Parathyroid adenoma (tissue), 2 donors: ENCODE data around the gene ANP32A.

Source experiments
- H2AFZ ChIP-seq: fragments of 300-600 bp; sonication (generic); one replicate; pipeline ENCODE4 v1.7.0; 2017; ENCODE audit warnings: antibody characterized with exemption, mild to moderate bottlenecking
- H3K27ac ChIP-seq: fragments of 300-600 bp; sonication (generic); one replicate; pipeline ENCODE4 v1.7.0; 2017
- H3K27me3 ChIP-seq: fragments of 300-600 bp; sonication (generic); one replicate; pipeline ENCODE4 v1.7.0; 2017; ENCODE audit warnings: low read length; ENCODE audit not compliant: control insufficient read depth, insufficient read depth
- H3K36me3 ChIP-seq: fragments of 300-600 bp; sonication (generic); one replicate; pipeline ENCODE4 v1.7.0; 2017; ENCODE audit warnings: low read length; ENCODE audit not compliant: control insufficient read depth, insufficient read depth
- H3K4me1 ChIP-seq: fragments of 300-600 bp; sonication (generic); one replicate; pipeline ENCODE4 v1.7.0; 2017; ENCODE audit warnings: control low read depth
- H3K4me2 ChIP-seq: fragments of 300-600 bp; sonication (generic); one replicate; pipeline ENCODE4 v1.7.0; 2017; ENCODE audit warnings: low read length
- H3K4me3 ChIP-seq: fragments of 300-600 bp; sonication (generic); one replicate; pipeline ENCODE4 v1.7.0; 2017; ENCODE audit warnings: low read depth, low read length
- H3K79me2 ChIP-seq: fragments of 300-600 bp; sonication (generic); one replicate; pipeline ENCODE4 v1.7.0; 2017; ENCODE audit warnings: control low read depth
- H3K9ac ChIP-seq: fragments of 300-600 bp; sonication (generic); one replicate; pipeline ENCODE4 v1.7.0; 2017; ENCODE audit warnings: mild to moderate bottlenecking
- H3K9me3 ChIP-seq: fragments of 300-600 bp; sonication (generic); one replicate; pipeline ENCODE4 v1.7.0; 2017; ENCODE audit warnings: low read length; ENCODE audit not compliant: control insufficient read depth
- TF ChIP-seq, protein P1 (sequence below): fragments of 300-600 bp; sonication (generic); IDR thresholded peaks from one replicate; pipeline ENCODE4 v1.7.0; 2017; ENCODE audit warnings: antibody characterized with exemption, mild to moderate bottlenecking
- donor health status: primary hyperparathyroidism.

The ANP32A gene

GRCh38 chr15:68735610-68736009 lies 85.1 kb downstream of the ANP32A start:
- H3K27ac ChIP-seq = no peak overlapping the region
- no peaks in the 10 kb centered on the region for H3K27me3 ChIP-seq
- no peak overlapping the region for H3K9ac ChIP-seq
- H3K79me2 ChIP-seq = no peaks in the 10 kb centered on the region
- H3K4me1 ChIP-seq = peaks cover 8% of the 10 kb centered on the region
- no peak overlapping the region for H3K4me3 ChIP-seq
- H2AFZ ChIP-seq = no peak overlapping the region
- TF ChIP-seq, protein P1, sequence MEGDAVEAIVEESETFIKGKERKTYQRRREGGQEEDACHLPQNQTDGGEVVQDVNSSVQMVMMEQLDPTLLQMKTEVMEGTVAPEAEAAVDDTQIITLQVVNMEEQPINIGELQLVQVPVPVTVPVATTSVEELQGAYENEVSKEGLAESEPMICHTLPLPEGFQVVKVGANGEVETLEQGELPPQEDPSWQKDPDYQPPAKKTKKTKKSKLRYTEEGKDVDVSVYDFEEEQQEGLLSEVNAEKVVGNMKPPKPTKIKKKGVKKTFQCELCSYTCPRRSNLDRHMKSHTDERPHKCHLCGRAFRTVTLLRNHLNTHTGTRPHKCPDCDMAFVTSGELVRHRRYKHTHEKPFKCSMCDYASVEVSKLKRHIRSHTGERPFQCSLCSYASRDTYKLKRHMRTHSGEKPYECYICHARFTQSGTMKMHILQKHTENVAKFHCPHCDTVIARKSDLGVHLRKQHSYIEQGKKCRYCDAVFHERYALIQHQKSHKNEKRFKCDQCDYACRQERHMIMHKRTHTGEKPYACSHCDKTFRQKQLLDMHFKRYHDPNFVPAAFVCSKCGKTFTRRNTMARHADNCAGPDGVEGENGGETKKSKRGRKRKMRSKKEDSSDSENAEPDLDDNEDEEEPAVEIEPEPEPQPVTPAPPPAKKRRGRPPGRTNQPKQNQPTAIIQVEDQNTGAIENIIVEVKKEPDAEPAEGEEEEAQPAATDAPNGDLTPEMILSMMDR = no peak
- no peaks in the 10 kb centered on the region for H3K36me3 ChIP-seq
- H3K9me3 ChIP-seq = no peaks in the 10 kb centered on the region
- peak overlapping the region; percentile 4 for H3K4me2 ChIP-seq

GRCh38 chr15:68734881-68735280 lies 85.8 kb downstream of the ANP32A start:
- no peak overlapping the region for H3K4me2 ChIP-seq
- no peaks in the 10 kb centered on the region for H3K36me3 ChIP-seq
- H3K27me3 ChIP-seq = no peaks in the 10 kb centered on the region
- no peak overlapping the region for H3K4me3 ChIP-seq
- H3K27ac ChIP-seq = no peak overlapping the region
- no peak overlapping the region for H2AFZ ChIP-seq
- TF ChIP-seq, protein P1 = no peak
- peaks cover 12% of the 10 kb centered on the region for H3K4me1 ChIP-seq
- H3K9ac ChIP-seq = no peak overlapping the region
- no peaks in the 10 kb centered on the region for H3K9me3 ChIP-seq
- no peaks in the 10 kb centered on the region for H3K79me2 ChIP-seq

DNA sequence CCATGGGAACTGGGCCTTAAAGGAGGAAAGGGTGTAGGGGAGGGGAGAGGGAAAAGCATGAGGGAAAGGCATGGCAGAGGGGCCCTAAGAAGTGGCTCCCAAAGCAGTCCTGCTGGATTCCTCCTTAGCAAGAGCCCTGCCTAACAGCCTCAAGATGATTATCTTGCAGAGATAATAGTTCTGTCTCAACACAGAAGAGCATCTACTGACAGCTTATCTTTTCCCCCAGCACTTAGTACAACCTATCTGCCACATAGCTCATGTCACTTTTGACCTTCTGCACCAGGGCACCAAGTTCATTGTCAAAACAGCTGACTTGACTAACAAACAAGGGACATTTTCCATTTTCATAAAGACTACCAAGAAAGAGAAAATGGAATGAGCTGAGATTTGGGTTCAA lies 86.3 kb downstream of the ANP32A start:
- no peaks in the 10 kb centered on the region for H3K36me3 ChIP-seq
- no peak overlapping the region for H3K27ac ChIP-seq
- peaks cover 12% of the 10 kb centered on the region for H3K4me1 ChIP-seq
- H2AFZ ChIP-seq = no peak overlapping the region
- H3K79me2 ChIP-seq = no peaks in the 10 kb centered on the region
- no peaks in the 10 kb centered on the region for H3K27me3 ChIP-seq
- TF ChIP-seq, protein P1 = no peak
- no peak overlapping the region for H3K9ac ChIP-seq
- no peak overlapping the region for H3K4me3 ChIP-seq
- H3K4me2 ChIP-seq = no peak overlapping the region
- H3K9me3 ChIP-seq = no peaks in the 10 kb centered on the region

DNA sequence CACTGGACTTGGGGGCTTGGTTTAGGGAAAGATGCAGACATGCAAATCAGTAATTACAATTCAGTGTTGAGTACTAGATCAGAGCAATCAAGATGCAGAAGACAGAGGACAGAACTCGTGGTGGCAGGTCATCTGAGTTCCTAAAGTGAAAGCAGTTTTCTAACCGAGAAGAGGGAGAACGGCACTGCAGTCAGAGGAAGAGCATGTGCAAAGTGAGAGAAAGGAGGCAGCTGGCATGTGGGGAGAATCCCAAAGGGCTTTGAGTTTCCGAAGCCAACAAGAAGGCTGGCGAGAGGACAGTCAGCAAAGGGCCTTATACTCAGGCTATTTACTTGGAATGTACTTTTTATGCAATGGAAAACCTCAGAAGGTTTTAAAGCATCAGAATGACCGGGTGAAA lies 87.0 kb downstream of the ANP32A start:
- Histone ChIP-seq H3K27ac (no peak overlapping the region), H3K27me3 (no peaks in the 10 kb centered on the region), H3K9ac (no peak overlapping the region), H3K79me2 (no peaks in the 10 kb centered on the region), H3K36me3 (no peaks in the 10 kb centered on the region), H3K4me1 (peaks cover 12% of the 10 kb centered on the region), H2AFZ (no peak overlapping the region), H3K9me3 (no peaks in the 10 kb centered on the region), H3K4me3 (no peak overlapping the region), H3K4me2 (no peak overlapping the region)
- TF ChIP-seq, protein P1 = no peak

- Histone ChIP-seq H3K4me2 (no peak overlapping the region), H2AFZ (peak overlapping the region; percentile 5), H3K27me3 (no peaks in the 10 kb centered on the region), H3K9me3 (no peaks in the 10 kb centered on the region), H3K79me2 (no peaks in the 10 kb centered on the region), H3K27ac (no peak overlapping the region), H3K4me1 (peaks cover 12% of the 10 kb centered on the region), H3K36me3 (no peaks in the 10 kb centered on the region), H3K4me3 (no peak overlapping the region), H3K9ac (no peak overlapping the region)
- TF ChIP-seq, protein P1 = no peak
These were observed 88.2 kb downstream of the ANP32A start for GRCh38 chr15:68732451-68732850.
